Activated T-cell treated with anti-CD3 and anti-CD28 coated beads, Interleukin-2, amount 50 U/mL, for 72 hours (primary cell): ENCODE results near the gene F2RL1. TPM values are rescaled to one million over a fixed set of nuclear protein-coding genes. Genes with fewer than 3 reads are reported as not detected.
"Not testable (repeated sequence)": the region's sequence is repeated elsewhere in the genome, so short reads cannot be mapped to it uniquely, and the experiment has no call there.

ENCODE experiments used
- ATAC-seq, 2 donors: fragments of 150-1000 bp; cut with Tn5 transposase; replicated peaks in 1 of 2; 2 replicates each; pipeline ENCODE4 v1.10.0; 2021; ENCODE audit warnings: moderate library complexity in 2 of 2, mild to moderate bottlenecking in 1 of 2
- DNase-seq, 2 donors: peaks; one replicate each; pipeline ENCODE4 v3.0.0; 2021 to 2022; ENCODE audit warnings: mixed read lengths in 1 of 2
- H3K27ac Mint-ChIP-seq: one replicate; pipeline ENCODE4 v1.8.0; 2022; ENCODE audit warnings: mild to moderate bottlenecking, moderate library complexity, mixed read lengths
- H3K27me3 Mint-ChIP-seq: one replicate; pipeline ENCODE4 v1.8.0; 2022; ENCODE audit warnings: low read depth, mixed read lengths
- H3K36me3 Mint-ChIP-seq, 2 donors: one replicate each; pipeline ENCODE4 v1.8.0; 2022; ENCODE audit warnings: mixed read lengths in 2 of 2, mild to moderate bottlenecking in 1 of 2; ENCODE audit not compliant: insufficient read depth in 2 of 2
- H3K4me1 Mint-ChIP-seq: one replicate; pipeline ENCODE4 v1.8.0; 2022; ENCODE audit warnings: low read depth, mixed read lengths
- H3K4me3 Mint-ChIP-seq, 2 donors: one replicate each; pipeline ENCODE4 v1.8.0; 2022; ENCODE audit warnings: mild to moderate bottlenecking in 2 of 2, mixed read lengths in 2 of 2, moderate library complexity in 2 of 2
- H3K9me3 Mint-ChIP-seq, 2 donors: one replicate each; pipeline ENCODE4 v1.8.0; 2022; ENCODE audit warnings: mixed read lengths in 2 of 2
- total RNA-seq, 2 donors: library from RNA; stranded (reverse); gene quantifications; one replicate each; pipeline ENCODE4 v1.2.3, GENCODE V29; 2022

Gene F2RL1
- 1 to 10 TPM; 1.6 to 1.7 TPM for total RNA-seq

DNA sequence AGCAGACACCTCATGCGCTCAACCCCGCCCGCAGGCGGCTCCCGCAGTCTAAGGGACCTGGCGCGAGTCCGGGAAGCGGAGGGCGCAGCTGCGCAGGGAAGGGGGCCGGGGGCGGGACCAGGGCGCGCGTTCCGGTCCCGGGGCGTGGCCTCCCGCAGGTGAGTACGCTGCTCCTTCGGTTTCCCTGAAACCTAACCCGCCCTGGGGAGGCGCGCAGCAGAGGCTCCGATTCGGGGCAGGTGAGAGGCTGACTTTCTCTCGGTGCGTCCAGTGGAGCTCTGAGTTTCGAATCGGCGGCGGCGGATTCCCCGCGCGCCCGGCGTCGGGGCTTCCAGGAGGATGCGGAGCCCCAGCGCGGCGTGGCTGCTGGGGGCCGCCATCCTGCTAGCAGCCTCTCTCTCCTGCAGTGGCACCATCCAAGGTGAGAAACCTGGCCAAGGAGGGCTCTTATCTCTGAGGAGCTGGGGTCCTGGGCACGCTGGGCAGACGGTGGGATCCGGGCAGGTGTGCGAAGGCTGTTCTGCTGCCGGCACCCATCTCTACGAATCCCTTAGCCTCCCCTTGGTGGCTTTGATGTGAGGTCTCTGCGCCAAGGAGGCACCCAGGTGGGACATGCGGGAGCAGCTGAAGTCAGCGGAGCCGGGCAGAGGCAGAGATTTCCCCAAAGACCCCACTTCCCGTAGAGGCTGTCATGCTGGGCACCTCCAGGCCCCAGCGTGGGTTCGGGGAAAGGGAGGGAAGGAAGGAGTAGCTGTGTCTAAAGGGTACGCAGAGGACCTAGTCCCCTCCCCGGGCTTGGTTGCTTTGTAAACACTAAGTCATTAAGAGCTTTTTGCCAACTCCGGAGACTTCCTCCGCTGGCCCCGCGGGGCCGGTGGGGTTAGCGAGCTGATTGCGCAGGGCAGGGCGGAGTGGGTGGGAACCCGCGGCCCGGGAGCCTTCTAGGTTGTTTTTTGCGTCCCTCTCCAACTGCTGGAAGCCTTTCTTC lies at the start of gene F2RL1:
TSS of gene F2RL1 (plus strand) at position 187 of the 988 bp plus-strand sequence. CDS start at position 340, 153 bp downstream.
- H3K27ac Mint-ChIP-seq: no peak within 1 kb of the TSS
- no peaks in the 10 kb centered on the region for H3K9me3 Mint-ChIP-seq
- peak; percentile 70 to 79 for ATAC-seq
- peak; percentile 35 to 42 for DNase-seq
- peaks cover 33% of the 10 kb centered on the region for H3K27me3 Mint-ChIP-seq
- peaks cover 0 to 2% of the 10 kb centered on the region in 2 donors for H3K36me3 Mint-ChIP-seq
- H3K4me3 Mint-ChIP-seq: peak within 1 kb of the TSS; percentile 85 to 87
- peaks cover 16% of the 10 kb centered on the region for H3K4me1 Mint-ChIP-seq

GRCh38 chr5:76771041-76771440 lies 47.8 kb upstream of the F2RL1 start:
- H3K27me3 Mint-ChIP-seq, ATAC-seq, H3K36me3 Mint-ChIP-seq, H3K4me1 Mint-ChIP-seq, H3K9me3 Mint-ChIP-seq, H3K27ac Mint-ChIP-seq, H3K4me3 Mint-ChIP-seq, DNase-seq: not testable (repeated sequence)

GRCh38 chr5:76771705-76772405 lies 47.0 kb upstream of the F2RL1 start:
- DNase-seq (no peak), ATAC-seq (no peak)
- H3K27ac Mint-ChIP-seq: no peak overlapping the region
- H3K4me1 Mint-ChIP-seq: peaks cover 1% of the 10 kb centered on the region
- no peaks in the 10 kb centered on the region for H3K27me3 Mint-ChIP-seq
- no peak overlapping the region for H3K4me3 Mint-ChIP-seq
- H3K9me3 Mint-ChIP-seq: no peaks in the 10 kb centered on the region
- H3K36me3 Mint-ChIP-seq: no peaks in the 10 kb centered on the region

- no peaks in the 10 kb centered on the region for H3K9me3 Mint-ChIP-seq
- H3K36me3 Mint-ChIP-seq: no peaks in the 10 kb centered on the region
- ATAC-seq (no peak), DNase-seq (no peak)
- no peaks in the 10 kb centered on the region for H3K27me3 Mint-ChIP-seq
- no peak overlapping the region for H3K4me3 Mint-ChIP-seq
- no peak overlapping the region for H3K27ac Mint-ChIP-seq
- no peaks in the 10 kb centered on the region for H3K4me1 Mint-ChIP-seq
Observed at GRCh38 chr5:76775921-76776320, 42.9 kb upstream of the F2RL1 start.

DNA sequence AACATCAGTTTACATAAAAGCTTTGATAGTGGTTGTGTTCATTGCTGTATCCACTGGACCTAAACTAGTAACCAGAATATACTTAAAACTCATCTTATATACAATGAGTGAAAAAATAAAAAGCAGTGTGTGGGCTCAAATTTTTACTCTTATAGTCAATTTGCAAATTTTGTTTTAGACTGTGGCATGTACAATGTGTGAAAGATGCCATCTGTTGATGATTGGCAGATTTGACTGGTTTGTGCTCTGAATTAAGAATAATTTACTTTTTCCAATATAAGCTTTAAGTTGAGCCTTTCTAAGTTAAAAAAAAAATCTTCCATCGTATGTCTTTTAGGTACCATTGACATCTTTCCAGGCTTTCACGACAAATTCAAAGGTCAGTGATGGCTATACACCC lies 42.4 kb upstream of the F2RL1 start:
- Mint-ChIP-seq H3K4me1 (no peaks in the 10 kb centered on the region), H3K36me3 (no peaks in the 10 kb centered on the region), H3K27ac (no peak overlapping the region), H3K27me3 (no peaks in the 10 kb centered on the region), H3K9me3 (no peaks in the 10 kb centered on the region), H3K4me3 (no peak overlapping the region)
- DNase-seq: no peak
- ATAC-seq: no peak

- not testable (repeated sequence) for H3K36me3 Mint-ChIP-seq, H3K9me3 Mint-ChIP-seq, H3K27ac Mint-ChIP-seq, DNase-seq, ATAC-seq, H3K4me1 Mint-ChIP-seq, H3K4me3 Mint-ChIP-seq, H3K27me3 Mint-ChIP-seq
Observed at GRCh38 chr5:76780616-76781015, 38.2 kb upstream of the F2RL1 start.

DNA sequence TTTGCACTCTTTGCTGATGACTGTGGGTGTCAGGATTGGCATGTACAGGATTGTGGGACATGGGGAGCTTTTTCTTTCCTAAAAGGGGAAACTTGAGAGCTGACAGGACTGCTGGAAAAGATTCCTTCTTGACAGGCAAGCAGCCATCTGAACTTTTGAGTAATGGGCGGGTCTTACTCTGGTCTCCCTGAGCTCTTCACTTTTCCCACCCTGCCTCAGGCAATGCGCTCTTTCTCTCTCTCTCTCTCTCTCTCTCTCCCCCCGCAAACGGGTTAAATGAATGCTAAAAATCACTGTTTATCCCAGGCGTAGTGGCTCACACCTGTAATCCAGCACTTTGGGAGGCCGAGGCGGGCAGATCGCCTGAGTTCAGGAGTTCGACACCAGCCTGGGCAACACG lies 37.1 kb upstream of the F2RL1 start:
- no peaks in the 10 kb centered on the region for H3K27me3 Mint-ChIP-seq
- H3K9me3 Mint-ChIP-seq: no peaks in the 10 kb centered on the region
- no peaks in the 10 kb centered on the region for H3K4me1 Mint-ChIP-seq
- no peaks in the 10 kb centered on the region for H3K36me3 Mint-ChIP-seq
- DNase-seq (no peak), ATAC-seq (no peak)
- no peak overlapping the region for H3K4me3 Mint-ChIP-seq
- H3K27ac Mint-ChIP-seq: no peak overlapping the region

GRCh38 chr5:76782444-76782843 lies 36.4 kb upstream of the F2RL1 start:
- H3K27ac Mint-ChIP-seq: no peak overlapping the region
- no peaks in the 10 kb centered on the region for H3K27me3 Mint-ChIP-seq
- DNase-seq (no peak), ATAC-seq (no peak)
- H3K4me3 Mint-ChIP-seq: no peak overlapping the region
- H3K4me1 Mint-ChIP-seq: no peaks in the 10 kb centered on the region
- no peaks in the 10 kb centered on the region for H3K36me3 Mint-ChIP-seq
- no peaks in the 10 kb centered on the region for H3K9me3 Mint-ChIP-seq

DNA sequence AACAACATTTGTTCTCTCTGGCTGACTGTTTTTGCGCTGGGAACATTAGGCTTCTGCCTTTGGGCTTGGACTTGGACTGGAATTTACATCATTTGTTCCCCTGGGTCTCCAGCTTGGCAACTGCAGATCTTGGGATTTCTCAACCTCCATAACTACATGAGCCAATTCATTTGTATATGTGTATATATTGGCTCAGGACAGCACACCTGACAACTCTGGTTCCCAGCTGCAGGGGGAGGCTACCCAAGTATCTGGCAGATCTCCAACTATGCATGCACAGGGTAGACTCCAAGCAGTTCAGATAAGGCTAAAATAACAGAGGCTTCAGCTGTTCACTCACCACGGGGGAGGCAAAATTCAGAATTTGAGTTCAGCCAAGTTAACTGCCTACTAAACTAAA lies 31.6 kb upstream of the F2RL1 start:
- Mint-ChIP-seq H3K9me3 (no peaks in the 10 kb centered on the region), H3K36me3 (no peaks in the 10 kb centered on the region)

DNA sequence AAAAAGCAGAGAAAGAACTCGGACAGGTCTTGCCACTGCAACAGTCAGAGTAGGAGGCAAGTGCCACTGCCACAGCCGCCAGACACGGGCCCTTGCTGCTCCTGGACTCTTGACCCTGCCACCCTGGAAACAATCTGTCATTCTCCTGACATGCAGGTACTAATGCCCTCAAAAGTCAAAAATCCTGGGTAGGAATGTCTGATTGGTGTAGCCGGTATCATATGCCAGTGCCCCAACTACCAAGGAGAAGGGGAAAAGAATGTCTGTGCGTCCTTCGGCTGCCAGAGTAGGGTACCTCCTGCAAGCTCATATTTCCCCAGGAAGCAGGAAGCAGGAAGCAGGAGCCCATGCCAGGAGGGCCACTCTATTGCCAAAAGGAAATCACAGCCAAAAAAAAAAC lies 30.5 kb upstream of the F2RL1 start:
- Mint-ChIP-seq H3K27ac (no peak overlapping the region), H3K4me1 (peaks cover 19% of the 10 kb centered on the region), H3K4me3 (no peak overlapping the region), H3K27me3 (no peaks in the 10 kb centered on the region), H3K9me3 (no peaks in the 10 kb centered on the region), H3K36me3 (no peaks in the 10 kb centered on the region)
- DNase-seq (no peak), ATAC-seq (no peak)

More for the DNA sequence above, 31.6 kb upstream of the F2RL1 start:
- H3K27ac Mint-ChIP-seq: no peak overlapping the region
- H3K4me1 Mint-ChIP-seq: peaks cover 19% of the 10 kb centered on the region
- ATAC-seq (no peak), DNase-seq (no peak)
- H3K4me3 Mint-ChIP-seq: no peak overlapping the region
- no peaks in the 10 kb centered on the region for H3K27me3 Mint-ChIP-seq

- H3K4me3 Mint-ChIP-seq, H3K36me3 Mint-ChIP-seq, ATAC-seq, H3K27ac Mint-ChIP-seq, H3K9me3 Mint-ChIP-seq, H3K27me3 Mint-ChIP-seq, DNase-seq: not testable (repeated sequence)
- H3K4me1 Mint-ChIP-seq: peaks cover 19% of the 10 kb centered on the region
Observed at GRCh38 chr5:76789275-76789674, 29.6 kb upstream of the F2RL1 start.

DNA sequence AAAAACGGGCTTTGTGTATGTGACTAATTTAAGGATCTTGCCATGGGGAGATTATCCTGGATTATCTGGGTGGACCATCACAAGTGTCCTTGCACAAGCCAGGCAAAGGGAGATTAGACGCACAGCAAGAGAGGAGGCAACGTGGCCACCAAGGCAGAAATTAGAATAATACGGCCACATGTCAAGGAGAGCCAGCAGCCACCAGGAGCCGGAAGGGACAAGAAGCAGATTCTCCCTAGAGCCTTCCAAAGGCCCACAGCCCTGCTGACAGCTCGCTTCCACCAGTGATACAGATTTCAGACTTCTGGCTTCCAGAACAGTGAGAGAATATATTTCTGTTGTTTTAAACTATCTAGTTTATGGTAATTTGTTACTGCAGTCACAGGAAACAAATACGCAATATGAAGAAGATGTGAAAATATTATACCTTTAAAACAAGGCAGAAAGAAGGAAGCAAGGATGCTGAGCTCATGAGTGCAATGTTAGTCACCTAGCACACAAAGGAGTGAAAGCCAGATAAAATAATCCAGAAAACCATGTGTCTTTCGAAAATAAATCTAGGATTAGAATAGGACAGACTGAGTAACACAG lies 28.7 kb upstream of the F2RL1 start:
- Mint-ChIP-seq H3K9me3 (no peaks in the 10 kb centered on the region), H3K27me3 (no peaks in the 10 kb centered on the region), H3K4me3 (peak overlapping the region; percentile 35 to 45), H3K27ac (peak overlapping the region; percentile 71), H3K4me1 (peaks cover 19% of the 10 kb centered on the region), H3K36me3 (no peaks in the 10 kb centered on the region)
- ATAC-seq (peak; percentile 47 to 48), DNase-seq (no peak)
